Measurements from ENCODE around the gene SDK1. TPM values are rescaled to one million over a fixed set of nuclear protein-coding genes. Genes with fewer than 3 reads are reported as not detected.

SDK1 gene
- total and polyA plus RNA-seq, 4 experiments from 2014 or later: 0.06 to 0.26 TPM; not detected in 2

DNA sequence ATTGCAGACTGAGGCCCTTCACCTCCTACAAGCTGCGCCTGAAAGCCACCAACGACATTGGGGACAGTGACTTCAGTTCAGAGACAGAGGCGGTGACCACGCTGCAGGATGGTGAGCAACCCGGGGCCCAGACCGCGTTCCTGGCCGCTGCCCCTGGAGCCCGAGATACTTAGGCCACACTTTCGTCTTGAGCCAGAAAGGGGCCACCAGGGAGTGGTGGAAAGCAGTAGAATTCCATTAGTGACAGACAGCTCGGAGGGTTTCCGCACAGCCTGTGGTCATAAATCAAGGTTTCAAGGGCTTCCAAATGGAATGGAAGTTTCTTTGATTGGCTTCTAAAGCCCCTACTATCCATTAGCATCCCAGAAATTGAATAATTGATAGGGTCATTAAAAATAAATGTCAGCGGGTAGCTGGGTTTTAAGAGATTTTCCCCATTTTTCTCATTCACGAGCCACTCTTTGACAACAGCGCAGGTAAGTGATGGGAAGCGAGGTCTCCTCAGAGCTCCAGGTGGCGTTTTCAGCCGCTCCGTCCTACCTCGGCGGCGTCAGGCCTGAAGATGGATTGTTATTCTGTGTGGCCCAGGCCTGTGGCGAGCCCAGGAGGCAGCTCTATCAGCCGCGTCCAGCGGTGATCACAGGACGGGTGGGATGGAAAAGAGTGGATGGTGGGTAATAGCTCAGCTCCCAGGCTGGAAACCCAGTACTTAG lies 857.5 kb downstream of the SDK1 start:
- Mint-ChIP-seq H3K27ac (no peak overlapping the region), H3K4me1 (no peaks in the 10 kb centered on the region), H3K36me3 (no peaks in the 10 kb centered on the region), H3K9me3 (peaks cover 0 to 2% (median 0%) of the 10 kb centered on the region in 8 donors), H3K4me3 (no peak overlapping the region), H3K27me3 (no peaks in the 10 kb centered on the region)
- Histone ChIP-seq H3K9me3 (ENCODE audit: control insufficient read depth in 1 of 2, low read length in 2 of 2) (no peaks in the 10 kb centered on the region), H3K27me3 (ENCODE audit: insufficient read depth, low read length) (no peaks in the 10 kb centered on the region), H3K27ac (ENCODE audit: low read depth, low read length) (no peak overlapping the region), H3K36me3 (ENCODE audit: insufficient read depth, low read length) (no peaks in the 10 kb centered on the region), H3K4me1 (ENCODE audit: insufficient read depth, low read length) (no peaks in the 10 kb centered on the region), H3K4me3 (ENCODE audit: low read length in 2 of 2) (no peak overlapping the region)
- intact Hi-C loops (cut with micrococcal nuclease): no loop called here
- no peak for DNase-seq
- CTCF ChIA-PET (ENCODE audit: partially characterized antibody): interaction anchor here (0.6 kb wide), 1 partner anchor 289 kb away, joined by 3 read pairs; no protein-coding TSS in a partner anchor
- POLR2A ChIA-PET (ENCODE audit: partially characterized antibody): no interaction called here

DNA sequence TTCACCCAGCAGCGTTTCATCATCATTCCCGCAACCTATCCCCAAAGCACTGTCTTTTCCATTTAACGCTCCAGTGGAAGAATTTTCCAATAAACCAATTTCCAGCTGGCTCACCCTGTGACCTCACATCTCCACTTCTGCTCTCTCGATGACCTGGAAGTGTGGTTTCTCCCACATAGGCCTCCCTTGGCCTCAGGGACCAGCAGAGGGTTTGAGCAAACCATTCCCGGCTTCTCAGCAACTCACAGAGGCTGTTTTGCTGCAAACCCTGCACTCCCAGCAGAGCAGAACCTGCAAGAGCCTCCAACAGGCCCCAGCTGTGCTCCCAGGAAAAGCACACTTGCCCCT lies 858.1 kb downstream of the SDK1 start:
- intact Hi-C loops (cut with micrococcal nuclease): no loop called here
- no peaks in the 10 kb centered on the region for H3K36me3 Mint-ChIP-seq
- Histone ChIP-seq H3K4me3 (ENCODE audit: low read length in 2 of 2) (no peak overlapping the region), H3K9me3 (ENCODE audit: control insufficient read depth in 1 of 2, low read length in 2 of 2) (no peaks in the 10 kb centered on the region), H3K36me3 (ENCODE audit: insufficient read depth, low read length) (no peaks in the 10 kb centered on the region), H3K4me1 (ENCODE audit: insufficient read depth, low read length) (no peaks in the 10 kb centered on the region), H3K27me3 (ENCODE audit: insufficient read depth, low read length) (no peaks in the 10 kb centered on the region), H3K27ac (ENCODE audit: low read depth, low read length) (no peak overlapping the region)
- H3K27ac Mint-ChIP-seq: no peak overlapping the region
- ChIA-PET CTCF (ENCODE audit: partially characterized antibody) (interaction anchor here (0.6 kb wide), 1 partner anchor 290 kb away, joined by 3 read pairs; no protein-coding TSS in a partner anchor), POLR2A (ENCODE audit: partially characterized antibody) (no interaction called here)
- no peak overlapping the region for H3K4me3 Mint-ChIP-seq
- peaks cover 0 to 2% (median 0%) of the 10 kb centered on the region in 8 donors for H3K9me3 Mint-ChIP-seq
- no peaks in the 10 kb centered on the region for H3K27me3 Mint-ChIP-seq
- DNase-seq: no peak
- H3K4me1 Mint-ChIP-seq: no peaks in the 10 kb centered on the region

DNA sequence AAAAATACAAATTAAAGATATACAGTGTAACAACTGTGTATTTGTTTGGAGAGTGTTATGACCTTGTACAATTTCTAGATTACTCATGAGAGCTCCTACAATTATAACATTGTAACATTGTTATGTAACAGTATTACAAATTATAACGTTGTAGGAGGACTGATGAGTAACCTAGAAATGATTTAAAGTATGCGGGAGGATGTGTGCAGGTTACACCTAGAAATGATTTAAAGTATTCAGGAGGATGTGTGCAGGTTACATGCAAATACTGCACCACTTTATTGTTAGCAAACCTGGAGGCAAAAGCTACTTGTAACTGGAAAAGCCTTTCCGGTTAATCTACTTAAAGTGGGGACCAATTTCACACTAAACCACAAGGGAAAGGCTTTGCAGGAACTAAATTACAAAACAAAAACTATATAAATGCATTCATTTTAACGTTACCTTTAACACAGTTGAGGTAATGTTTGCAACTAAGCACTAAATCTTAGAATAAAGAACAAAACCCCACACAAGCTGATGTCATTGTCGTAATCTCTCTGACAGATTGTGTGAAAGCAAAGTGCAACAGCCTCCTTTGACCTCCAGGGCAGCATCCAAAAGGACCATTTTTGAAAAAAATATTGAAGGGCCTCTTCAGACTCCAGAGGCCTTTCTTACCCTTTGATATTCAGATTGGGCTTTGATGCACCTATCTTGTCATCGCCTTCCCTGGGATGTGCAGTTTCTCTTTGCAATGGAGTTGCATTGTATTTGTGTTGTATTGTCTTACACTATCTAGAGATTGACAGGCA lies 858.9 kb downstream of the SDK1 start:
- Histone ChIP-seq H3K4me1 (ENCODE audit: insufficient read depth, low read length) (no peaks in the 10 kb centered on the region), H3K27ac (ENCODE audit: low read depth, low read length) (no peak overlapping the region), H3K9me3 (ENCODE audit: control insufficient read depth in 1 of 2, low read length in 2 of 2) (no peaks in the 10 kb centered on the region), H3K4me3 (ENCODE audit: low read length in 2 of 2) (no peak overlapping the region), H3K36me3 (ENCODE audit: insufficient read depth, low read length) (no peaks in the 10 kb centered on the region), H3K27me3 (ENCODE audit: insufficient read depth, low read length) (no peaks in the 10 kb centered on the region)
- no peaks in the 10 kb centered on the region for H3K27me3 Mint-ChIP-seq
- H3K9me3 Mint-ChIP-seq: peaks cover 0 to 2% (median 0%) of the 10 kb centered on the region in 8 donors
- no peaks in the 10 kb centered on the region for H3K36me3 Mint-ChIP-seq
- H3K4me3 Mint-ChIP-seq: no peak overlapping the region
- ChIA-PET CTCF (ENCODE audit: partially characterized antibody) (interaction anchor here (0.5 kb wide), 1 partner anchor 725 kb away, joined by 5 read pairs; no protein-coding TSS in a partner anchor), POLR2A (ENCODE audit: partially characterized antibody) (no interaction called here)
- no peak overlapping the region for H3K27ac Mint-ChIP-seq
- intact Hi-C loops (cut with micrococcal nuclease): no loop called here
- no peak for DNase-seq
- no peaks in the 10 kb centered on the region for H3K4me1 Mint-ChIP-seq

GRCh38 chr7:4162884-4163564 lies 862.0 kb downstream of the SDK1 start:
- H3K4me1 ChIP-seq (ENCODE audit: insufficient read depth, low read length): no peaks in the 10 kb centered on the region
- no peaks in the 10 kb centered on the region for H3K36me3 Mint-ChIP-seq
- intact Hi-C loops (cut with micrococcal nuclease): no loop called here
- H3K36me3 ChIP-seq (ENCODE audit: insufficient read depth, low read length): no peaks in the 10 kb centered on the region
- no peaks in the 10 kb centered on the region for H3K27me3 Mint-ChIP-seq
- DNase-seq: no peak
- H3K9me3 ChIP-seq (ENCODE audit: control insufficient read depth in 1 of 2, low read length in 2 of 2): no peaks in the 10 kb centered on the region
- H3K9me3 Mint-ChIP-seq: peaks cover 0 to 2% (median 0%) of the 10 kb centered on the region in 8 donors
- H3K27me3 ChIP-seq (ENCODE audit: insufficient read depth, low read length): no peaks in the 10 kb centered on the region
- H3K27ac Mint-ChIP-seq: no peak overlapping the region
- H3K4me3 Mint-ChIP-seq: no peak overlapping the region
- POLR2A ChIA-PET (ENCODE audit: partially characterized antibody): no interaction called here
- CTCF ChIA-PET (ENCODE audit: partially characterized antibody): no interaction called here
- no peak overlapping the region for H3K4me3 ChIP-seq (ENCODE audit: low read length in 2 of 2)
- H3K27ac ChIP-seq (ENCODE audit: low read depth, low read length): no peak overlapping the region
- no peaks in the 10 kb centered on the region for H3K4me1 Mint-ChIP-seq

DNA sequence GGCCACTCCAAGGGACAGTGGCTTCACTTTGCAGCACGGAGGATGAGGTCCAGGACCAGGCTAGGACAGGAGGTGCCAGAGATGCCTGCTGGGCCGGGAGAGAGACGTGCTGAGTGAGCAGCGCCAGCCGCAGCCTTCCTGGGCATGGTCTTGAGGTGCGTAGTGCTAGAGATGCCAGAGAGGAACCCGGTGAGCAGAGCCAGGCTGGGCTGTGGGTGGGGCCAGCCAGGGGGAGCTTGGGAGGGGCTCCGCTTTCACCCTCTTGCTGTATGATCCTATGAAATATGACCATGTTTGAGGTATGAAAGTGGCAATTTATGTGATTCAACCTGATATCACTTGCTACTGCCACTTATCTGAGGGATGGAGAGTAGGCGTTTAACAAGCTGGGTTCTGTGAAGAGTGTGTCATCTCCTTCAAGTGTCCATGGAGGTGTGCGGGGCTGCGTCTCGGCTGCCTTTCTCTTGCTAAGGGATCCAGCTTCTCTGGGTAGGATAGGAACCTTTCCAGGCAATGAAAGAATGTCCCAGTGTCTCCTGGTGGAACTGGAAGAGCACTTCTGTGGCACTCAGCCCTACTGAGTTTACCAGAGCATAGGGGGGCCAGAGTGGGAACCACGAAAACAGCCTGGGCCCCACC lies 862.6 kb downstream of the SDK1 start:
- ChIA-PET POLR2A (ENCODE audit: partially characterized antibody) (no interaction called here), CTCF (ENCODE audit: partially characterized antibody) (no interaction called here)
- Histone ChIP-seq H3K27me3 (ENCODE audit: insufficient read depth, low read length) (no peaks in the 10 kb centered on the region), H3K4me1 (ENCODE audit: insufficient read depth, low read length) (no peaks in the 10 kb centered on the region), H3K9me3 (ENCODE audit: control insufficient read depth in 1 of 2, low read length in 2 of 2) (no peaks in the 10 kb centered on the region), H3K27ac (ENCODE audit: low read depth, low read length) (no peak overlapping the region), H3K36me3 (ENCODE audit: insufficient read depth, low read length) (no peaks in the 10 kb centered on the region), H3K4me3 (ENCODE audit: low read length in 2 of 2) (no peak overlapping the region)
- no peak overlapping the region for H3K4me3 Mint-ChIP-seq
- H3K9me3 Mint-ChIP-seq: peaks cover 0 to 2% (median 0%) of the 10 kb centered on the region in 8 donors
- DNase-seq: no peak
- H3K27me3 Mint-ChIP-seq: no peaks in the 10 kb centered on the region
- no peaks in the 10 kb centered on the region for H3K4me1 Mint-ChIP-seq
- H3K27ac Mint-ChIP-seq: no peak overlapping the region
- intact Hi-C loops (cut with micrococcal nuclease): no loop called here
- no peaks in the 10 kb centered on the region for H3K36me3 Mint-ChIP-seq

GRCh38 chr7:4164556-4164955 lies 863.5 kb downstream of the SDK1 start:
- H3K4me1 ChIP-seq (ENCODE audit: insufficient read depth, low read length): no peaks in the 10 kb centered on the region
- no peaks in the 10 kb centered on the region for H3K4me1 Mint-ChIP-seq
- POLR2A ChIA-PET (ENCODE audit: partially characterized antibody): no interaction called here
- CTCF ChIA-PET (ENCODE audit: partially characterized antibody): no interaction called here
- H3K27ac ChIP-seq (ENCODE audit: low read depth, low read length): no peak overlapping the region
- no peaks in the 10 kb centered on the region for H3K27me3 ChIP-seq (ENCODE audit: insufficient read depth, low read length)
- intact Hi-C loops (cut with micrococcal nuclease): no loop called here
- H3K9me3 Mint-ChIP-seq: peaks cover 0 to 4% (median 0%) of the 10 kb centered on the region in 8 donors
- no peaks in the 10 kb centered on the region for H3K27me3 Mint-ChIP-seq
- no peak overlapping the region for H3K4me3 Mint-ChIP-seq
- no peak overlapping the region for H3K27ac Mint-ChIP-seq
- H3K36me3 Mint-ChIP-seq: no peaks in the 10 kb centered on the region
- H3K9me3 ChIP-seq (ENCODE audit: control insufficient read depth in 1 of 2, low read length in 2 of 2): no peaks in the 10 kb centered on the region
- DNase-seq: no peak
- H3K4me3 ChIP-seq (ENCODE audit: low read length in 2 of 2): no peak overlapping the region
- no peaks in the 10 kb centered on the region for H3K36me3 ChIP-seq (ENCODE audit: insufficient read depth, low read length)

DNA sequence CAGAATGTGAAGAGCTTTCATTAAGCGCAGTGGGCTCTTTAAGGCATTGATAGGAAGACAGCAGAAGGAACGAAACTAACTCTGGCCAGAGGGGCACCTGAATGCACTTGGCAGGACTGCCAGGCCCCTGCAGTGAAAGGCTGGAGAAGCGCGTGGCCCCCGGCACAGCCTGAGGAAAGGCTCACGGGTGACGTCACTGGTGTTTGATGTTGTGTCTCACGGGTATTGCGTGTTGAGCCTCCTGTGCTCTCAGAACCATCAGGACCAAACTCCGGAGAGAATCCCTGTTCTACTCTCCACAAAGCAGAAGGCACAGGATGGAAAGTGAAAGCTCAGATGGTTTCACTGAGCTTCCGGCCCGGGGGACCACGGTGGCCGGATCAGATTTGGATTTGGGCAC lies 865.3 kb downstream of the SDK1 start:
- no peak overlapping the region for H3K4me3 Mint-ChIP-seq

More for the DNA sequence above, 865.3 kb downstream of the SDK1 start:
- Histone ChIP-seq H3K4me1 (ENCODE audit: insufficient read depth, low read length) (no peaks in the 10 kb centered on the region), H3K27ac (ENCODE audit: low read depth, low read length) (no peak overlapping the region), H3K27me3 (ENCODE audit: insufficient read depth, low read length) (no peaks in the 10 kb centered on the region), H3K9me3 (ENCODE audit: control insufficient read depth in 1 of 2, low read length in 2 of 2) (no peaks in the 10 kb centered on the region), H3K4me3 (ENCODE audit: low read length in 2 of 2) (no peak overlapping the region), H3K36me3 (ENCODE audit: insufficient read depth, low read length) (no peaks in the 10 kb centered on the region)
- no peaks in the 10 kb centered on the region for H3K27me3 Mint-ChIP-seq
- ChIA-PET POLR2A (ENCODE audit: partially characterized antibody) (no interaction called here), CTCF (ENCODE audit: partially characterized antibody) (no interaction called here)
- no peaks in the 10 kb centered on the region for H3K4me1 Mint-ChIP-seq
- no peak overlapping the region for H3K27ac Mint-ChIP-seq
- H3K36me3 Mint-ChIP-seq: no peaks in the 10 kb centered on the region
- peaks cover 0 to 6% (median 0%) of the 10 kb centered on the region in 8 donors for H3K9me3 Mint-ChIP-seq
- no peak for DNase-seq
- intact Hi-C loops (cut with micrococcal nuclease): no loop called here

Measured in CD4-positive, alpha-beta memory T cell (primary cell).